Right lobe of liver (tissue), 6 donors: Measurements from ENCODE around the gene IGSF9B. TPM values are rescaled to one million over a fixed set of nuclear protein-coding genes. Genes with fewer than 3 reads are reported as not detected.

Source experiments
- ATAC-seq, 4 donors: fragments of 200-7000 bp; cut with Tn5 transposase; one replicate each; pipeline ENCODE4 v1.9.1; 2020; ENCODE audit warnings: mild to moderate bottlenecking in 4 of 4, moderate library complexity in 4 of 4
- DNase-seq, 3 donors: peaks; one replicate each; pipeline ENCODE4 v3.0.0-alpha.2; 2020
- H3K27ac ChIP-seq, 3 donors: fragments of 200-600 bp; one replicate each; pipeline ENCODE4 v1.8.0; 2022
- H3K27me3 ChIP-seq, 2 donors: fragments of 200-600 bp; one replicate each; pipeline ENCODE4 v1.8.0; 2022
- H3K36me3 ChIP-seq, 4 donors: fragments of 200-600 bp; sonication (generic) in 1 of 4; one replicate each; pipeline versions ENCODE4 v1.5.1 to v1.8.0; 2017 to 2022; ENCODE audit warnings: control low read depth in 1 of 4
- H3K4me1 ChIP-seq, 4 donors: fragments of 200-600 bp; sonication (generic) in 1 of 4; one replicate each; pipeline versions ENCODE4 v1.5.1 to v1.8.0; 2017 to 2022; ENCODE audit warnings: control low read depth in 1 of 4
- H3K4me3 ChIP-seq, 3 donors: fragments of 200-600 bp; one replicate each; pipeline ENCODE4 v1.8.0; 2022
- H3K9me3 ChIP-seq, 4 donors: fragments of 200-600 bp; sonication (generic) in 1 of 4; one replicate each; pipeline versions ENCODE4 v1.5.1 to v1.8.0; 2017 to 2022; ENCODE audit warnings: control low read depth in 1 of 4
- POLR2A ChIP-seq: fragments of 450-650 bp; IDR thresholded peaks from one replicate; pipeline ENCODE4 v1.6.1; 2017; ENCODE audit warnings: antibody characterized with exemption, mild to moderate bottlenecking
- WGBS: methylation state at CpG from one replicate; pipeline ENCODE4 v1.1.6; 2018; ENCODE audit warnings: low coverage, low lambda C conversion rate; ENCODE audit not compliant: insufficient coverage; ENCODE audit errors: missing lambda C conversion rate; 5-methylcytosine and 5-hydroxymethylcytosine counted together
- intact Hi-C, 2 donors: fragments of 100-400 bp; cut with DNase I; formaldehyde crosslinking; loops; one replicate each; pipeline versions ENCODE4 v1.11.2 to v1.14.1; 2022
- total RNA-seq, 6 experiments: library from RNA; depleted of rRNA in 2 of 6; stranded (reverse); fragments of >200 nt in 2 of 6; fragmentation: NEBNext Ultra II Directional in 3 of 6; extraction: Animal tissue kit (Norgen Biotek cat#: 25700) in 3 of 6; gene quantifications; one replicate each; pipeline versions ENCODE4 v1.1.0 to v1.2.4, GENCODE V29; 2016 to 2023
- TF ChIP-seq, protein P1 (sequence below), 4 donors: fragments of 200-600 bp in 3 of 4; fragments of 450-650 bp in 1 of 4; IDR thresholded peaks; one replicate each; pipeline versions ENCODE4 v1.5.1 to v1.8.0; 2016 to 2022; ENCODE audit warnings: antibody characterized with exemption in 4 of 4, mild to moderate bottlenecking in 2 of 4
- donor health status: DM: no; HTN: yes; CAD: no.
- donor health status: DM: no; HTN: no; CAD: no.
- donor health status: DM: no; HTN: no; CAD: no.
- donor health status: DM: no; HTN: yes; CAD: no.
- donor health status: DM: no; HTN: yes; CAD: no.

IGSF9B gene
- total RNA-seq, 6 experiments from 2014 or later = 0.15 to 0.23 TPM; not detected in 4

DNA sequence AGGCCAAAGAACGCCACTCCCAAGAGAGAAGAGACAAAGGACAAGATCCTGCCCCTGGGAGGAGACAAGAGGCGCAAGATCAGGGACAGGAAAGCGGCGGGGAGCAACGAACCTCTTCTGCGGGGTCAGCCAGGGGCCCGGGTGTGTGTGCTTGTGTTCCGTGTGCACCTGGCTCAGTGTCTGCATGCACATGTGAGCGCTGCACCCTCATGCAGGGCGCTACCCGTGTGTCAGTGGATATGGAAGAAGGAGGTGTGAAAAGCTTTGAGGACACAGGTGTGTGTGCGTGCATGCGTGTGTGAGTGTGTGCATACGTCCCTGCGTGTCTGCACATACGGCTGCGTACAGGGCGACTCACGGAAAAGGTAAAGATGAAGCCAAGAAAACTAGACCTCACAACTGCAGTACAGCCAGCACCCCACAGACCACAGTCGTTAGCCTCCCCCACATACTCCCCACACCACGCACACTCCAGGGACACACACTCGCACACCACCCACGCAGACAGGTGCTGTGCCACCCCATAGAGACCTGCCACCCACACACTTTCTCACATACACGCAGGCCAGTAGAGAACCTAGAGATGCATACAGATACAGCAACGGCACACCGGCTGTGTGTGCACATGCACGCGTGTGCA is 11.0 kb upstream of the IGSF9B start:
- 63% methylated on average over 15 of the region's 28 CpGs for WGBS
- TF ChIP-seq, protein P1, sequence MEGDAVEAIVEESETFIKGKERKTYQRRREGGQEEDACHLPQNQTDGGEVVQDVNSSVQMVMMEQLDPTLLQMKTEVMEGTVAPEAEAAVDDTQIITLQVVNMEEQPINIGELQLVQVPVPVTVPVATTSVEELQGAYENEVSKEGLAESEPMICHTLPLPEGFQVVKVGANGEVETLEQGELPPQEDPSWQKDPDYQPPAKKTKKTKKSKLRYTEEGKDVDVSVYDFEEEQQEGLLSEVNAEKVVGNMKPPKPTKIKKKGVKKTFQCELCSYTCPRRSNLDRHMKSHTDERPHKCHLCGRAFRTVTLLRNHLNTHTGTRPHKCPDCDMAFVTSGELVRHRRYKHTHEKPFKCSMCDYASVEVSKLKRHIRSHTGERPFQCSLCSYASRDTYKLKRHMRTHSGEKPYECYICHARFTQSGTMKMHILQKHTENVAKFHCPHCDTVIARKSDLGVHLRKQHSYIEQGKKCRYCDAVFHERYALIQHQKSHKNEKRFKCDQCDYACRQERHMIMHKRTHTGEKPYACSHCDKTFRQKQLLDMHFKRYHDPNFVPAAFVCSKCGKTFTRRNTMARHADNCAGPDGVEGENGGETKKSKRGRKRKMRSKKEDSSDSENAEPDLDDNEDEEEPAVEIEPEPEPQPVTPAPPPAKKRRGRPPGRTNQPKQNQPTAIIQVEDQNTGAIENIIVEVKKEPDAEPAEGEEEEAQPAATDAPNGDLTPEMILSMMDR (IDR thresholded peaks at IDR 0.05) = no peak
- TF ChIP-seq POLR2A = no peak

DNA sequence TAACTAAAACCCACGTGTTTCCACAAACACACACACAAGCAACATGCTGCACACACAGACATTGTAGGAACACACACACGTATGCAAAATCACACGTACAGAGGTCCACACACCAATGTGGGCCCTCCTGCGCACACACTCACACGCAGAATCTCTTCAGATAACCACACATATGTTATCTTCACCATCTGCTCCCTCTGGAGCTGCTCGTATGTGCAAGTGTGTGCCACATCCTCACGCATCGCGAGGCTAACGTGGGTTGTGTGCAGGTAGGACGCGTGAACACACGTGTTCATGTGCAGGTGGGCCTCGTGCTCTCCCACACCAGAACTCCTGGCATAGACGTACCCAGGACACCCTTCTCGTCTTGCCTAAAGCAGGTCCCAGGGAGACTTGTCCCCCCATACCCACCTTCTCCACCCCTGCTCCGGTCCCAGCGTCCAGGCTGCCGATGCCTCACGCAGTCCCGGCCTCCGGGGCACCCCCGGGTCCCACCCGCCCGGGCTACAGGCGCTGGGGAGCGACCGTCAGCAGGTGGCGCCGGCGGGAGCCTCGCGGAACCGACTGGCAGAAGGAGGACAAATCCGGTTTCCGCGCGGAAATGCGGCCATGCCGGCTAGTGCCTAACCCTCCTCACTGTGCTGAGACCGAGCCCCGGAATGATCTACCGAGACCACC is 10.3 kb upstream of the IGSF9B start:
- Histone ChIP-seq H3K4me3 (no peak overlapping the region), H3K27me3 (no peaks in the 10 kb centered on the region), H3K27ac (no peak overlapping the region), H3K36me3 (no peaks in the 10 kb centered on the region), H3K4me1 (no peaks in the 10 kb centered on the region), H3K9me3 (no peaks in the 10 kb centered on the region)
- intact Hi-C loops = no loop called here
- WGBS = 11% methylated on average over 24 of the region's 43 CpGs
- ATAC-seq = peak in 1 of 4 donors; percentile 41
- DNase-seq = no peak
- TF ChIP-seq POLR2A = no peak
- TF ChIP-seq, protein P1 (IDR thresholded peaks at IDR 0.05) = peak in 2 of 4 donors; percentile 12 to 20

More for the DNA sequence above, 11.0 kb upstream of the IGSF9B start:
- no peak overlapping the region for H3K27ac ChIP-seq
- no peaks in the 10 kb centered on the region for H3K9me3 ChIP-seq
- no peak for DNase-seq
- H3K4me3 ChIP-seq = no peak overlapping the region
- no peaks in the 10 kb centered on the region for H3K36me3 ChIP-seq
- ATAC-seq = no peak
- H3K4me1 ChIP-seq = no peaks in the 10 kb centered on the region
- H3K27me3 ChIP-seq = no peaks in the 10 kb centered on the region
- intact Hi-C loops = no loop called here

DNA sequence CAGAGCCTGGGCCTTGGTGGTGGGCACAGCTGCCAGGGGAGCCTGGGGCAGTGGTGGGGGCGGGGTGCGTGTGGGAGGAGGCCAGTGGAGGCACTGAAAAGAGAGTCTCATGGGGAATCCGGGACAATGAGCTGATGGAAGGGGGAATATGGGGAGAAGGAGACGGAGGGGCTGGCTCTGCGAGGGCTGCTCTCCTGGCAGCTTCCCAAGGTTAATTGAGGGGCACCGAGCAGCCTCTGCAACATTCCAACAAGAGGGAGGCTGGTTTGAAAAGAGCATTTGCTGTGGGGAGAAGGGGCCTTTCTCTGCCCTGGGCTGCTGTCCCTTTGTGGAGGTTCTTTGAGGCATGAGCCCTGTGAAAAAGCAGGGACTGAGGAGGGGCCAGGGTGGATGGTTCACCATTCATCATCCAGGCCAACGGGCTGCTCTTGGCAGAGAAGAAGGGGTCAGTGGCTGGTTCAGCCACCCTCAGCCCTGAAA is 9.4 kb upstream of the IGSF9B start:
- no peak overlapping the region for H3K4me3 ChIP-seq
- no peak overlapping the region for H3K27ac ChIP-seq
- TF ChIP-seq, protein P1 (IDR thresholded peaks at IDR 0.05) = no peak
- TF ChIP-seq POLR2A = no peak
- intact Hi-C loops = no loop called here
- no peaks in the 10 kb centered on the region for H3K4me1 ChIP-seq
- 77% methylated on average over 4 of the region's 7 CpGs for WGBS
- H3K36me3 ChIP-seq = no peaks in the 10 kb centered on the region
- no peaks in the 10 kb centered on the region for H3K27me3 ChIP-seq
- no peak for ATAC-seq
- H3K9me3 ChIP-seq = no peaks in the 10 kb centered on the region
- no peak for DNase-seq

DNA sequence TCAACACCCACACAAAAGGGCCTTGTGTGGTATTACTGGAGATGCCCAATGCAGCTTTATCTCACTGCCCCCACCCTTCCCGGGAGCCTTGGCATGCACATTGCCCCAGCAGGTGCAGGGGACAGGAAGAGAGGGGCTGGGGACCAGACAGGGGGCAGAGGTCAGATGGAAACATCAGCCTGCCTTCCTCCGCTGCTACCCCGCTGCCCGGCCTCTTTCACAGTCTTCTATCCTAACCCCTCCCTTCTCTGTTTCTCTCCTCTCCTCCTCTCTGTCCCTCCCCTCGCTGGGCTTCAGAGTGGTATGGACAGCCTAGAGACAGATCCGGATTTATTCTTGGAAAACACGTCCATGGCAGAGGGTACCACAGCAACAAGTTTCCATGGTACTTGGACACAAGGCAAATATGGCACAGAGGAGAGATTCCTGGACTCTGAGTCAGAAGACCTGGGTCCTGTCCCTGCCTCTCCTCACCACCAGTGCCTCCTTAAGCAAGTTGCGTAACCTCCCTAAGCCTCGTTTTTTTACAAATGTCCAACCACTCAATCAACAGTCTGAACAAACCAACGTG is 8.3 kb upstream of the IGSF9B start:
- intact Hi-C loops = no loop called here
- no peak for TF ChIP-seq POLR2A
- TF ChIP-seq, protein P1 (IDR thresholded peaks at IDR 0.05) = no peak
- no peaks in the 10 kb centered on the region for H3K36me3 ChIP-seq
- no peaks in the 10 kb centered on the region for H3K4me1 ChIP-seq
- DNase-seq (no peak), ATAC-seq (no peak)
- 61% methylated on average over 10 of the region's 10 CpGs for WGBS
- H3K27me3 ChIP-seq = no peaks in the 10 kb centered on the region
- no peaks in the 10 kb centered on the region for H3K9me3 ChIP-seq
- H3K4me3 ChIP-seq = no peak overlapping the region
- H3K27ac ChIP-seq = no peak overlapping the region
